ENCODE results near the gene KCTD10.

The KCTD10 gene

DNA sequence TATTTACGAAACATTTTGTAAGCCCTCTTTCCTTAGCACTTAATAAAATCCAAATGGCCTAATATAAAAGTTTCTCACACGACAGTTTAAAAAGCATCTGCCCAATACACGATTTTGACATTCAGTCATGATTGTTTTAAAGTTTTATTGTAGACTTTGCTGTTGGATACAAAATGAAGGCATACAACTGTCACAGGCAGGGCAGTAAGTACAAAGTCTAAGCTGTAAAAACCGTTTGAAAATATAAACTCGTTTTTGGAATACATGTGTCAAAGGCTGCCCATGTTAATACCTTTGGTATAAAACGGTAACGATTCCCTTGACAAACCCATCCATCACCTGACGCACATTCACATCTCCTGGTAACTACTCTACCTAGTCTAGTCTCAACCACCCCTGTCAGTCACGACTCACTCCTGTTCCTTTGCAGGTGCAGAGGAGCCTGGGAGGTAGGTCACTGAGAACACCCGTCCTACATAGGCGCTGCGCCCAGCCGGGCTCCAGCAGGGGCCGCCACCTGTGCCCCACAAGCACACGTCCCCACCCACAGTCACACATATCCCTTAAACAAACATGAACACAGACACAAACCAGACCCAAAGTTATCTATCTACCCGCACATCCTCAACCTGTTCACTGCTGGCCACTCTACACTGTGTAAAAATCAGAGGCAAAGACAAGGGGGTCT, 27.1 kb downstream of the KCTD10 start:
- no peak for DNase-seq (ENCODE audit: low read depth)
- H3K4me3 ChIP-seq (ENCODE audit: low read length), result no peak overlapping the region
- TF ChIP-seq, protein P1, sequence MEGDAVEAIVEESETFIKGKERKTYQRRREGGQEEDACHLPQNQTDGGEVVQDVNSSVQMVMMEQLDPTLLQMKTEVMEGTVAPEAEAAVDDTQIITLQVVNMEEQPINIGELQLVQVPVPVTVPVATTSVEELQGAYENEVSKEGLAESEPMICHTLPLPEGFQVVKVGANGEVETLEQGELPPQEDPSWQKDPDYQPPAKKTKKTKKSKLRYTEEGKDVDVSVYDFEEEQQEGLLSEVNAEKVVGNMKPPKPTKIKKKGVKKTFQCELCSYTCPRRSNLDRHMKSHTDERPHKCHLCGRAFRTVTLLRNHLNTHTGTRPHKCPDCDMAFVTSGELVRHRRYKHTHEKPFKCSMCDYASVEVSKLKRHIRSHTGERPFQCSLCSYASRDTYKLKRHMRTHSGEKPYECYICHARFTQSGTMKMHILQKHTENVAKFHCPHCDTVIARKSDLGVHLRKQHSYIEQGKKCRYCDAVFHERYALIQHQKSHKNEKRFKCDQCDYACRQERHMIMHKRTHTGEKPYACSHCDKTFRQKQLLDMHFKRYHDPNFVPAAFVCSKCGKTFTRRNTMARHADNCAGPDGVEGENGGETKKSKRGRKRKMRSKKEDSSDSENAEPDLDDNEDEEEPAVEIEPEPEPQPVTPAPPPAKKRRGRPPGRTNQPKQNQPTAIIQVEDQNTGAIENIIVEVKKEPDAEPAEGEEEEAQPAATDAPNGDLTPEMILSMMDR (conservative IDR thresholded peaks at IDR 0.05; ENCODE audit: low read length), result no peak

DNA sequence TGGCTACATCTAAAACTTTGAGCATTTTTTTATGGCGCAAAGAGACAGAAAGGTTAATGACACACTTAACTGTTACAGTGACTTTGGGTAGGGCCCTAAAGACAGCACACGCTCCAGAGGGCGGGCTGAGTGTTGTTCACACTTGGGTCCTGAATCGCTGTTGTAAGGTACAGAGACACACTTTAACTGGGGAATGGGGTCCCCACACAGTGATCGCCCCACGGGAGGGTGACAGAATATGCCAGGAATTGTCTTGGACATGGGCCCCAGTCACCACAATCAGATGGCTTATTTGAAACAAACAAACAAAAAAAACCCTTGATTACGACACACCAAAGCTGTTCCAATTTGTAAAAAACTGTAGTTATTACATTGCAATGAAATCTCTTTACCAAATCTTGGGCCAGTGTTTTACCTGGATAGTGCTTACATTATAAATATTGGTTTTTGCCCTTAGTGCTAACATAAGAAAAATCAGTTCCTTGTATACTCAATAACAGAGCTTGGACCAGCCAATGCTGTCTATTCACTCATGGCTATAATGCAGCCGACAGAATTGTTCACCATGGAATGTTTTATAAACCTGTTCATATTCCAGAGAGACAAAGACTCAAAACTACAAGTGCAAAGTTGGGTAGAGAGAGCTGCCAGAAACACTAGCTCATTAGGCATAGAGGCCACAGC, 28.3 kb downstream of the KCTD10 start:
- peak; percentile 47 for DNase-seq (ENCODE audit: low read depth)
- H3K4me3 ChIP-seq (ENCODE audit: low read length), result no peak overlapping the region
- TF ChIP-seq, protein P1 (conservative IDR thresholded peaks at IDR 0.05; ENCODE audit: low read length), result no peak

DNA sequence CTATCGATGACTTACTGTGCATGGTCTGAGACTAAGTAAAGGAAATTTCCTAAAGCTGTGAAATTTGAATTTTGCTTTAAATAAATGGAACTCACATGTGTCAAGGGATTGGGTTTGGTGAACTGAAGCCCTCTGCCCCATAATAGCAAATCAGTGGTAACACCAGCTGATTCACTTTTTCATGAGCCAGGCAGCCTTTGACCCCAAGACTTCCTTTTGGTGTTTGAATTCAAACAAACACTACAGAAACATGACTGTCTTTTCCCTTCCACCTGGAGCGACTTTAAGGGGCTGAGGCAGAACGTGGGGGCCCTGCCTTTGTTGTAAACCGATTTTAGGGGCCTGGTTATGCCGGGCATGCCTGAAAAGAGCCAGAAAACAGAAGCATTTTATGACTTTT, 28.8 kb downstream of the KCTD10 start:
- DNase-seq (ENCODE audit: low read depth), result no peak
- no peak overlapping the region for H3K4me3 ChIP-seq (ENCODE audit: low read length)
- TF ChIP-seq, protein P1 (conservative IDR thresholded peaks at IDR 0.05; ENCODE audit: low read length), result no peak

DNA sequence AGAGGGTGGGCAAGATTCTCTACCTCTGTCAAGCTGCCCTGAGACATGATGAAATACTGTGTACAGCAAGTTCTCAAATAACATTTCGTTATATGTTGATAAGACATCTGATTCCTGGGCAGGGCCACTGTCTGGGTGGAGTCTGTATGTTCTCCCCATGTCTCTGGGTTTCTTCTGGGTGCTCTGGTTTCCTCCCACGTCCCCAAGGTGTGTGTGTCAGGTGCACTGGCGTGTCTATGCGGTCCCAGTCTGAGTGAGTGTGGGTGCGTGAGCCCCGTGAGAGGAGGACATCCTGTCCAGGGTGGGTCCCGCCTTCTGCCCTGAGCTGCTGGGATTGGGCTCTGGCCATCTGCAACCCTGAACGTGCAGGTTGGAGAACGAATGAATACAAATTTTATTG, 29.6 kb downstream of the KCTD10 start:
- no peak overlapping the region for H3K4me3 ChIP-seq (ENCODE audit: low read length)
- DNase-seq (ENCODE audit: low read depth), result no peak
- TF ChIP-seq, protein P1 (conservative IDR thresholded peaks at IDR 0.05; ENCODE audit: low read length), result no peak

DNA sequence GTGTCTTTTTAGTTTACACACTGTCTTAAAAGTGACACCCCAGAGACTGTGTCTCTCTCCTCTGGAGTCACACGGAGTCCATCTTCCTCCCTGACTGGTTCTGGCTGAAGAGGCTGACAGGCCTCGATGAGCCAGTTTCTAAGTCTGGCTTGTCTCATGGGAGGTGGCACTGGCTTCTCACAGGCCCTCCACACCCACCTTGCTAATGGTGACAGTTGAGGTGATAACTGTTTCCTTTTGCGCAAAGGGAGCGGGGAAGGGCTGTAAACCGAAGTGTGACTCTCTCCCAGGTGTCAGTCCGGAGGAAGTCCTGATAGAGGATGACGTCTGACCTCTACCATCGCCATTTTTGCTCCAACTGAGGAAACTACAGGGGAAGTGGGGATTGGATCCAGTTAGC, 30.2 kb downstream of the KCTD10 start:
- no peak overlapping the region for H3K4me3 ChIP-seq (ENCODE audit: low read length)
- no peak for DNase-seq (ENCODE audit: low read depth)
- TF ChIP-seq, protein P1 (conservative IDR thresholded peaks at IDR 0.05; ENCODE audit: low read length), result no peak

DNA sequence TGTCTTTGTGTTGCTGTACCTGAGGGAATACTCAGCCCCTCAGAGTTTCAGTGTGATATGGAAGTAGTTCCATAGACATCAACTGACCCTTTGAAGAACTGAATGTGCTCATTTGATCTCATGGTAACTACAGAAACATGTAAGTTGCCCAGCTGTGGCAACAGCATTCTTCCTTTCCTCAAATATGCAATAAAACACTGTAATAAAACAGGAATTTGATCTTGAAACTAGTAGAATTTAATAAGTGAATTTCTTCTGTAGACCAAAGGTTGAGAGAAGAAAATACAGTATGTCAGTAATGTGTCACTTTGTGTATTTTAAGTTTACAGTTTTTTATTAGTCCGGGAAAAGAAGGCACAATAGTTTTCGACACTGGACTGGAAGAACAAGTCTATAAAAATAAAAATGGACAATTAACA, 31.9 kb downstream of the KCTD10 start:
- TF ChIP-seq, protein P1 (conservative IDR thresholded peaks at IDR 0.05; ENCODE audit: low read length), result no peak
- peak; percentile 93 for DNase-seq (ENCODE audit: low read depth)
- H3K4me3 ChIP-seq (ENCODE audit: low read length), result no peak overlapping the region

DNA sequence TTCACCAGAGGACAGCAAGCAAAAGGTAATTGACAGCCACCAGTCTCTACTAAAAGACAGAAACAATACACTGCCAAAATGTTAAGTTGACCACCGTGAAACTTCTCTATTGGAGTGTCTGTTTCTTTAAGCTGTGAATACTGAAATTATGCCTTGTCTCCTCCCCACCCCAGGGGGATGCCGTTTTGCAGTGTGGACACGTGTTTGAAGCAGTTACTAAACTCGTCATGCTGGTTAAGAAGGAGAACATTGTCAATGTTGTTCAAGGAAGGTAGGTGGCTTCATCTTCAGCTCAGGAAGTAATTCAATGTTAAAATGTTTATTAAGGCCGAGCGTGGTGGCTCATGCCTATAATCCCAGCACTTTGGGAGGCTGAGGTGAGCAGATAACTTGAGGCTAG, 32.8 kb downstream of the KCTD10 start:
- no peak overlapping the region for H3K4me3 ChIP-seq (ENCODE audit: low read length)
- DNase-seq (ENCODE audit: low read depth), result no peak
- TF ChIP-seq, protein P1 (conservative IDR thresholded peaks at IDR 0.05; ENCODE audit: low read length), result no peak
